ENCODE data around the gene PTGR3.

Gene PTGR3

DNA sequence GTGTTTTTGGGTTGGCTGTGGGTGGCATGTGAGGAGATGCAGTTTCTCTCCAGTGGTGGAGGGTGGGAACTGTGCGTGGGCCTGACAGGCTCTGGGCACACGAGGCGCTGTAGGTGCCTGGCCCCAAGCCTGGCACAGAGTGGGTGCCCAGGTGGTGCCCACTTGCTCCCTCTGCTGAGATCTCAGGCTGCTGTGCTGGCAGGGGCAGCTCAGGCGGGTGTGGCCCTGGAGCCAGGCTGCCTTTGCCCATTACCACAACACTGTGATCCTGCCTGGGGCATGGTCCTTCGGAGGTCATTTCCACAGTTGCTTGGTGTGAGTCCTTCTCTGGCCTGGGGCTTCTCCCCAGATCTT, 22.1 kb upstream of the PTGR3 start:
- no peak for DNase-seq

DNA sequence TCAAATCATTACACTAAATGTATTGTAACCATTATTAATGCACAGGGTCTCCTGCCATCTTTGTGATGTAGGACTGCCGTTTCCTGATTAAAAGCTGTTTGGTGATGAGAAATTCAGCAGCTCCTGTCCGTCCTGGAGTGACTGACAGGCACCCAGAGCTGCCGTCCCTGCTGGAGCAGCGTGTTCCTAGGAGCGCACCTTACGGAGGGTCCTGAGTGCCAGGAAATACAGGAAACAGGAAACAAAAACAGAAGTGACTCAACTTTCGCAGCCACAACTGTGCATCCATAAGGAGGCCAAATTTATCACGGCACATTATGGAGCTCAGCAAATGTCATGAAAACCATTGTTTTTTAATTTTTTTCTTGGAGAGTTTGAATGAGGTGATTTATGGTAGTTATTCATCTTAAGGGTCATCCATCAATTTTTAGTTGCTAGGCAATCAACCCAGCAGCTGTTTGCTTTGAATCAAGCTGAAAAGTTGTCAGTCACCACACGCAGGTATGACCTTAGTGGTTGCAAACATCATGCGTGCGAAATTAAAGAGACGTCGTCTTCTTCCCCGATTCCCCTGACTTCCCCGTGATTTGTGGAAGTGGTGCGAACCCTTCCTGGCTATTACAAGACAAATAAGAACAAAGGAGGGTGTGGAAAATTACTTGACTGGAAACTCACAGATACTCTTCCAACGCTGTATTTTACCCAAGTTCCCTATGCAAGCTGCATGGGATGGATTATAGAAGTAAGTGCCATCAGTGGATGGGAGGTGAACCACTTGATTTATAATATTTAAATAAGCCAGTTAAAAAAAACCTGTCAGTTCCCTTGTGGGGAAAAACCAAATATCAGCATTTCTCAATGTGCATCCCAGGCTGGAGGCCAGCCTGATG, 21.5 kb upstream of the PTGR3 start:
- DNase-seq = no peak

DNA sequence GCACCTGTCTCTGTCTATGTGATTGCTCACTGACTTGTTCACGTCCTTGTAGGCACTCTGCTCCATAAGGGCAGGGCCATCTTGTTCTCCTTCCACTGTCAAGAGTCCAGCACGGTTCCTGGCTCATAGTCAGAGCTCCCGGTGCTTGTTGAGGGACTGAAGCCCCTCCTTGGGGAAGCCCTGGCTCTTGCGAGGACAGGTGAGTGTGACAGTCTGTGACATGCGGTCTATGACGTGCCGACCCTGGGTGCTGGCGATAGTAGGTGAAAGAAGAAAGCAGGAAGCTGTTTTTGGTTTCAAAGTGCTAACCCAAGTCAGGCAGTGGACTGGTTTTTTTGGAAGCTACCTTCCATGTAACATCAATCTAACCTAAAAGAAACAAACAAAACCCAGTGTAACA, 20.5 kb upstream of the PTGR3 start:
- no peak for DNase-seq

DNA sequence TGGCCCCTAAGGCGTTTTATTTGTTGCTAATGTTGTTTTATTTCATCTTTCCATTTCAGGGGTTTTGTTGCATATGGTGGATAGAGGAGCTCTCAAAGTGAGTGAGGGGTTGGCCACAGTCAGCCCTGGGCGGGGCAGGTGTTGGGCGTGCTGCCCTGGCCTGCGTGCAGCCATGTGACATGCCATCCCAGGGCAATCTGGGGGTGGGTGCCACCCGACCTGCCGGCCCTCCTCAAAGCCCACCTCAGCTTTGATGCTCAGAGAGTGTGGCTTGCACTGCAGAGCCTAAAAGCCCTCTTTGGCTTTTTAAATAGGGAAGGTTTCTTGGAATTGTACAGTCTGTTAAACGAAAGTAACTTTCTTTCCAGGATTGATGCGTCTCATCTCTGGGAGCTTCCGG, 20.0 kb upstream of the PTGR3 start:
- no peak for DNase-seq

DNA sequence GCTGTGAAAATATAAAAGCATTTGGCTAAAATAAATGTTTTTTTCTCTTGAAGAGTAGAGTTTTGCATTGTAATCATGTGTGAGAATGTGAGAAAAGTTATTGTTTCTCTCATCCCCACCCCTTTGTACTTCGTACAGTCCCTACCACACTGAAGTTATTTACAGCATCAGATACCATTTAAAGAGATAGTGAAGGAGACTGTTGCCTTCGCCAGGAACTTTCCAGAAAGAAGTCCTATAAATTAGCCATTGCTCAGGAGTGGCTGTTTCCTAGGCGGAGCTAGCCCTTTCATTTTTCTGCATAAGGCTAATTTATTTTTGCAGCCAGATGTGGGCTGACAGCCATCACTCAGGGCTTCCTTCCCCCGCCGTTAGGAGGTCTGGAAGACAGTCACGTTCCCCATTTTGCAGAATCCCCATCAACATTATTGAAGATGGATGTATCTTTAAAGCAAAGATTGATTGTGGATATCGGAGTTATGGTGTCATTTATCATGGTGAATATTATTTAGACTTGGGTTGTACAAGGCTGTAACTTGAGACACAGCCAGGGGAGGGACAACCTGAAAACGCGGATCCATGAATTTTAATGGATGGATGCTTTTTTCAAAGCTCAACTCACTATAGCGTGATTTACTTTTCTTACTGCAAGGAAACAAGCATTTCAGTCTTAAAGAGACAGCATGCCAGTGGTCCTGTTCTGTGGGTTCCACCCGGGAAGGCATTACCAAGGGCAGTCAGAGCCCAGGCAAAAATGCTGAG, 18.8 kb upstream of the PTGR3 start:
- no peak for DNase-seq

DNA sequence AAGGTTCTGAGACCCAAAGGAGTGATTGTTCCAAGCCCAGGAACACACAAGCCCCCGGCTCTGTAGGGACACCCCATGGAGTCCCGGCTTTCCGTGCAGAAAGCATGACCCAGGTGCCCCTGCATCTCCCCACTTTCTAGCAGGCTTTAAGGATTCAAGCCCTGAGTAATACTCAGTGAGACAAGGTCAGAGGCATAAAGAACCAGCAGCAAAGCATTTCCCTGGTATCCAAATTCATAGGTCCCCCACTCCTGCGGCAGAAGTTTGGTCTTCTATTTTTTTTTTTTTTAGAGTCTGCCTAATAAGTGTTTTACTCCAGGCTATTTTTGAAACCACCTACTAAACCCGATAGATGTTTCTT, 18.0 kb upstream of the PTGR3 start:
- DNase-seq = no peak

DNA sequence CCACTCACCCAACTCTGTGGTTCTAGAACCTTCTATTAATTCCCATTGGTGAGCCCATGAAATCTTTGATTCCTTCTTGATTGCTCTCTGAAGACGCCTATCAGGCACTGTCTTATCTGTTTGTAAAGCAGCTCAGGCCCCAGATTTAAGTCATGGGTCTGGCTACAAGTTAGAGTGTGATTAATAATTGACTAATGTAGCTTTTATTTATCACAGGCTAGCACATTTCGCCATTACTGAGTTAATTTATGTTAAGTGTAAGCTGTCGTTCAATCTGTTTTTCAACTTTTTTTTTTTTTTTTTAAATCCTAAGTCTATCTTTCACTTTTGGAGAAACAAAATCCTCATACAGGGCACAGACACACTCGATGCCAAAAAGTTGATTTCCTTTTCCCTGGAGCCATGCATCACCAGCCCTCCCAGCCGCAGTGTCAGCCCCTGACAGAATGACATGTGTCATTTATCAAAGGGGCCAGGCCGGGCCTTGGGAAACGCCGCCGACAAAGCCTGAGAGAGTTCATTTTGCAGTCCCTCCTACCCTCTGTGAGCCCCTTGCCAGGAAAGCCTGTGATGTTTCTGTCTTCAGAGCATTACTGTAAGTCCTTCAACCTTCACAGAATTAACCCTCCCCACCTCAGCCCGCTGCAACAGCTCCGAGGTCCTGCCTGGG, 17.5 kb upstream of the PTGR3 start:
- no peak for DNase-seq

DNA sequence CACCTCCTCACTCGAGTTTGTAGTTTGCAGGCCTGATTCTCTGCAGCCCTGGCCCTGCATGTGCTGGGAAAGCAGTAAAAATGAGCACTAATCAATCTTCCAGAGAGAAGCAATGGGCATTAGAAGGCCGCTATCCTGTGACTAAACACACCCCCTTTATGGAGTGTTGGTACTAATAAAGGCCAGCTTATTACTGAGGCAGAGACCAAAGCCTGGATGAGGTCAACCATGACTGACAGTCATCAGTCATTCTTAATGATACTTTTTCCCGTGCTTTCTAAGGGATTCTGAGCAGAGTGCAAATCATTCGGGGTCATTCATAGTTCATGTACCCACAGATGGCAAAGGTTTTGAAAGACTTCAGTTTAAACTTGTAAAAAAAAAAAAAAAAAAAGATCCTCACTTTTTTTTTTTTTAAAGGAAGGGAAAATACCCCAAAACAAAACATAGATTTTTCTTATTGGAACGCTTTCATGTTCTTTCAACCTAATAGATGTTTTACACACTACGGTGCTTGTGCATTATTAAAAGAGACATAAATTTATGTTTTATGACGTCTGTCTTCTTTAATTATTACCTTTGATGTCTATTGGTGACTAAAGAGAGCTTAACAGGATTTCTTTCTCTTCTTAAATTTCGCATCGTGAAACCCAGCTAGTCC, 14.9 kb upstream of the PTGR3 start:
- no peak for DNase-seq

DNA sequence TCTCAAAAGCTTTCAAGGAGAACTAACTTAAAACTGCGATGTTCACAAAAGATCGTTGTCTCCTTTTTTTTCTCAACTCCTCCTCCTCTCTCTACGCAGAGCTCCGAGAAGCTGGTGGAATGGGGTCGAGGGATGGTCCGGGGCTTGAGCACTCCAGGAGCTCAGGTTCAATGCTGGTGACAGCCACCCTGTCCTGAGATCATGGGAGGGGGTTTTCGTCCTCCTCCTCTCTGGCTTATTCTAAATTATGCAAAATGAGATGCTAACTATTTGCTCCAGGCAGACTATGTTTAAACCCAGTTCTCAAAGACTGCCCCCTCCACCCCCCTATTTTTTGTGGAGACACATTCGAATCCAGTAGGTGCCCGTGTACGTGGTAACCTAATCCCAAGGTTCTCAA, 13.5 kb upstream of the PTGR3 start:
- no peak for DNase-seq

DNA sequence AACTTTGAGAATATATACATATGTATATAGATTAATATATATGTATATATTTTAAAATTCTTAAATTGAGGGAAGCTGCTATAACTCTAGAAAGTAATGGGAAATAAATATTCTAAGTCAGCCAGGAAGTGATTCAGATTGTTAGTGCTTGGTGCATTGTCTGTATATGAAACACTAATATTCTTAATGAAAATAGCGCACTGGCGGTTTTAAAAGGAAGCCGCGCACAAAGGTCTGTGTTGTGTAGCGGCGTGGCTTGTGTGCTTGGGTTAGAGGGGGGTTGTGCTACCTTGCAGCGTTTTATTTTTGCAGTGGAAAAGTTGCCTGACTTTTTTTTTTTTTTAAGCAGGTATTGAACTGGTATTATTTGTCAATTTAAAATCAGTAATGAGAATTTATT, 13.0 kb upstream of the PTGR3 start:
- no peak for DNase-seq

DNA sequence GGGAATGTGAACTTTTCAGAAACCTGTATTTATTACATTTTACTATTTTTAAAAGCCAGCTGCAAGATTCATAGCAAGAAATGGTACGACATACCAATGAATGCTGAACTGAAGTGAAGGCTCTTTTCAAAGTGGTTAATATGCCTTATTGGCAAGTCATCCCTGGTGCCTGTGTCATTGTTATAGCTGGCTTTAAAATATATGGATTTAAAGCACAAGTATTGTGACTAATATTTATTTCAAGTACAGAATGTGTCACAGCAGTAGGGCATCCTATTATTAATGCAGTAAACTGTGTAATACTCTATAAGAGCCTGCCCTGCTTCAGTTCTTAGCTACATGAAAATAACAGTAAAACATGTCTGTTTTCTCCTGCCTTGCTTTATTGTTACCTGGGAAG, 12.5 kb upstream of the PTGR3 start:
- no peak for DNase-seq

DNA sequence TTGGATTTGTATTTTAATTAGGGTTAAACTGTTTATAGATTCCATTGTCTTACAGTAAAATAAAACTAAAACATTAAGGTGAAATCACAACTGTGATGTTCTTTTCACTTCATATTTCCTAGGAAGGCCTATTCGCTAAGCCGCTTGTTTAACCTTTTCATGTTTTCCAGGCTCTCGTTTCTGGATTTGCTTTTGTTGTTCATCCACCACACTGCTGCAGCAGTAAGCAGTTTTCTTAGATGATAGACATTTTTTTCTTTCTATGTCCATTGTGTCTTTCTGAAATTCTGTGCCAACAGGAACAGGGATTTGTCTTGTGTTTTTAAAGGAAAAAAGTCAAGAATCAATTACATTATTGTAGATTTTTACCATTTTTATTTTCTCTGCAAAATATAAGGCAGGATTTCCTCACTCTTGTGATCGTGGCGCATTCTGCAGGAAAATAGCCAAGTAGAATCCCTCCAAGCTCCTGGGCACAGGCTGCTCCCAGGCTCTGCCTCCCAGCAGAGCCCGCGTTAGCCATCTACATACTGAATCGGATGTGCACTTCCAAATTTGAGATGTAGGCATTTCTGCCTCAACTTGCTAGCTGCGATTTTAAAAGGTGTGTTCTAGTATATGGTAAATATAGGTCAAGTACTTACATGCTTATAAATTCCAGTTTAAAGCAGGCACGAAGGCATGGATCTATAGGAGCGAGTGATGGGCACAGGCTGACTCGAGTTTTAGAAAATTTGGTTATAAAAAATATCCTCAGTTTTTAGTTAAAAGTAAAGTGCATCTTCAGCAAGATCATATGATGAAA, 11.8 kb upstream of the PTGR3 start:
- no peak for DNase-seq

DNA sequence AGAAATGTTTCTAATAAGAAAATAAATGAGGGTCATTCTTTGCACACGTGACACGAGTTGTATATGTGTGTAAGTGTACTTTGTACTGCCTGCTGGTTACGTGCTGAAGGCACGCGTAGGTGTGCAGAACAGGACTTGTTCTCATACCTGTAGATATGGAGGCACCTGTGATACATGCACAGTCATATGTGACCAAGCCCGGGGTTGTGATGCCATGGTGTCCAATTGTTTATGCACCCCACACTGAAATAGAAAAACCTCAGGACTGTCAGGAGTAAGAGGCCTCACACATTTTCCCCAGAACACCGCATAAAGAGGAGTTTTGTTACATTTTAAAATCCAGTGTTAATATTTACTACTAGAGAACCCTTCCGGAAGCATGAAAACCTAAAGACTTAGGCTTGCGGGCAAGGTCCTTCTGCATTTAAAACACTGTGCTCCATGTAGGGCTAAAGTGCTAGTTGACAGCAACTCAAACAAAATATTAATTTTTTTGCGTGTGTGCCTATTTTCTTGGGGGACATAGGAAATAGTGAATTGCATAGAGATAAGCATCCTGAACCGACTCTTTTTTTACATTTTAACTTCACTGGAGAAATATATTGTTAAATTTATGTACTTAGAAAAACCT, 10.9 kb upstream of the PTGR3 start:
- DNase-seq = no peak

DNA sequence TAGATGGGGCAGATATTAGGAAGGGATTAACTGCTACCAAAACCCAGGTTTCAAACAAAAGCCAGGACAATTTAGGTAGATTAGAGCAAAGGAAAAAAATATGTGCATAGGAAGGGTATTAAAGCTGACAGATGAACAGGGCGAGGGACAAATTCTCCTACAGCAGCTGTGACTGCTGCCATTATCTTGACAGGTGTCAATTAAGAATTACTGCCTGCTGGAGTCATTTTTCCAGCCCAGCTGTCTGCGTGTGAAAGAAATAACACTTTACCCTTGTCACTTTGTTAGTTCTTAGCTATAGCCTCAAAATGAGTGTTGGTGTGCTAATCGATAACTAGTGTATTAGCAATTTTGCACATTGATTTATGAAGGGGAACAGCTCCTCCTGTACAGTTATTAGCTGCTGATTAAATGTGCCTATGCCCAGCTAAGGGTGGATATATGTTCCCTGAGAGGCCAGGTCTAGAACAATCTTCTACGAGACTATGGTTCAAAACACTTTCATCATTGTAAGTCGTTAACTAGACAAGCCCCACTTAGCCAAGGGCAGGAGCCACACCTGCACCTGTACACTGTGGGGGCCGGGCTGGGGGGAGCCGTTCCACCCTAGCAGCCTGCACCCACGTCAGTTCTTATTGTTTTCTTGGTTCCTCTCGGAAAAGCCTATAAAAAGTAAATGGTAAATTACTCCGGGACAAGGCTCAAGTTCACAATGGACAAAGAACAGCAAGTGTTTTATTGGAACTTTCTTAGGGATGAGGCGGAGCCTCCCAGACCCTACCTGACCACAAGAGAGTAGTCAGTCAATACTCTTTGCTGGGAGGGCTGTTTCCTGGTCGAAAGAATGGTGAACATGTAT, 9.4 kb upstream of the PTGR3 start:
- no peak for DNase-seq

DNA sequence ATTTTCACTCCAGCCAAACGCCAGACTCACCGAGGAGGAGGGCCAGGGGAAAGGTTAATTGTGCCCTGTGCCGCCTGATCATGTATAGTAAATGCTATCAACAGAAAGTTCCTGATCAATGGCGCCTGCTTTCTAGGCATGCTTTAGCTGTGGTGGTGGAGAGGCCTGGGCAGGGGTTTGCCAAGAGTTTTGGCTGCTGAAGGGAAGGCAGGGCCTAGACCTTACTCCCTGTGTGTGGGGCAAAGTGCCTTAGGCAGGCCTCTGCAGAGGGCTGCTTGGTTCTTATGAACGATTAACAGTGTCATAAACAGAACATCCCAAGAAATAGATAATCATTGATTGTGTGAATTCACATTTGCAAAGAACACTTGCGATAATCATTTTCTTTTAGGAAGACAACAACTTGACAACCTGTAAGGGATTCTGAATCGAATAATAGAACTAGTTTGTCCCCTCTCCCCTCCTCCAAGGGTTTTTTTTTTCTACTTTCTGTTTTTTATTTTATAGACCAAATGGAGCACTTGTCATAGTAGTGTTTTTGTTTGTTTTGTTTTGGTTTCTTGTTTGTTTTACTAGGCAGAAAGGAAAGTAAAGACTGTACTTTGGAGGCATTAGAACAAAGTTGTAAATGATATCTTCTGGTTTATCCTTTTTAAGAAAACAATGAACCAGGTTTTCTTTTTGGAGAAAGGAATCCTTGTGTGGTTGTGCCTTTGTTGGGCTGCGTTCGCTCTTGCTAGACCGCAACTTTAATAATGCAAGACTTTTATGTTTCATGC, 8.2 kb upstream of the PTGR3 start:
- no peak for DNase-seq

DNA sequence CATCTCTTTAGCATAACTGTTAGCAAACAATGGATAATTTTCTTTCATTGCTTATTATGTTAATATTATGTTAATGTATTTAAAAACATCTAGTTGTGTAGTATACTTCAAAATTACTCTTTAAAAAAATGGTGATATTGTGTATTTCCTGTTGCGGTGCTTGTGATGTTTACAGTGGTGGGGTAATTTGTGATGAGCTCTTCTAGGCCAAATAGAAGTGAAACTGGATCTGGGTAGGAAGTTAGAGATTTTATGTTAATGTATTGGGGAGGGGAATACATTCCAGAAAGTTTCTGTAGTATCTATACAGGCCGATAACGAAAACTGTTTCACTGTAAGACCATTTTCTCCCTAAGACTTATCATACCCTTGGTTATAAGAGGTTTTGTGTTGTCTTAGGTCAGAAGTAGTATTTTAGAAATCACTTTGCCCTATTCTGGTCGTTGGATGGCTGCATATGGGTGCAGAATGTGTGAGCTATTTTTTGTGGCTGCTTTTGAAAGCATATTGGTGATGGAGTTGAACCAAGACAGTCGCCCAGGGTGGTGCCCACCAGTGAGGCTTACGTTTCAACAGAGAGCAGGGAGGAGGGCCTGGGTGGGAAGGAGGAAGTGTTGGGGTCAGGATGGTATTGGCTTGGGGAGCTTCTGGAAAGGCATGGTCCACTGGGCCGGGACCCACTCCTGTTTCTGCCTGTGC, 7.4 kb upstream of the PTGR3 start:
- DNase-seq = no peak

DNA sequence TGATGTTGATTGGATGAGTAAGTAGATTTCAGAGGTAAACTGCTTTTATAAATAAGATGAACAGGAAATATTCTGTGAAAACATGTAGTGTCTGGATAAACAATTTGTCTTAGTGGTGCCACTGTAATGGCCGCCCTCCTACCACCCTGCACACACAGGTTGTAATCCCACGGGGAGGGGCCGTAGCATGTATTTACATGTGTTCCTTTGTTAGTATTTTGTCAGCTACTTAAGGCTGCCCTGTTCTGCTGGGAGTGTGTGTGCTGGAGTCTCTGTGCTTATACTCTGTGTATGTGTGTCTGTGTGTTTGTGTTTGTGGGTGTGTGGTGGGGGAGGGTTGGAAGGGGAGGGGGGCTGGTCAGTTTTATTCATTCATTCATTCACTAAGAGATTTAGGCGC, 6.7 kb upstream of the PTGR3 start:
- DNase-seq = no peak

DNA sequence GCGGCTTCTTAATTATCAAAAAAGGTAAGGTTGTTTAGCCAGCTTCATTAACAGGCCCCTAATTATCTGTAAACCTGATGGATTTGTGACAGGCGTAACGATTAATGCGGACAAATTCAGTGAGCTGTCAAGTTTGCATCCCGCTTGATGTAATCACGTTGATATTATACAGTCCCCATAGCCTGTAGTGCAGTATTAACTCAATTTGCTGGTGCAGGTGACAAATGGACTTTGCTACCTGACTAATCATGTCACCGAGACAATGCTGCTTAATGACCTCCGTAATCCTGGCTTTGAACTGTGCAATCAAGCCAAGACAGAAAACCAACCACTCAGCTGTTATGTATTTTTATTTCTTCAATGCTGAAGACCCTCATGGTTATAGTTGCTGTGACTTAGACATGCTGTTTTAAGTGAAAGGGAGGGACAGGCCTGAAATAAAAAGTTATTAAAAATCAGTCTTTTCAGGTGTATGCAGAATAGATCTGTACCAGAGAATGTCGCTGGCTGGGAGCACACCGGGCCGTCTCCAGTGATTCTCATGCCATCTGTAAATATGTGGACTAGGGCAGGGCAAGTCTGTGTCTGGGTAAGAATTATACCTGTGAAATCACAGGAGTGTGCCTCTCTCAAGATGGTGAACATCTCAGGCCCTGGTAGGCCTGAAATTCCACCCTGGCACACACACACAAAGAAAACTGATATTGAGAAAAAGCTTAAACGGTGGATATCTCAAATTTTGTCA, 6.0 kb upstream of the PTGR3 start:
- DNase-seq = no peak

DNA sequence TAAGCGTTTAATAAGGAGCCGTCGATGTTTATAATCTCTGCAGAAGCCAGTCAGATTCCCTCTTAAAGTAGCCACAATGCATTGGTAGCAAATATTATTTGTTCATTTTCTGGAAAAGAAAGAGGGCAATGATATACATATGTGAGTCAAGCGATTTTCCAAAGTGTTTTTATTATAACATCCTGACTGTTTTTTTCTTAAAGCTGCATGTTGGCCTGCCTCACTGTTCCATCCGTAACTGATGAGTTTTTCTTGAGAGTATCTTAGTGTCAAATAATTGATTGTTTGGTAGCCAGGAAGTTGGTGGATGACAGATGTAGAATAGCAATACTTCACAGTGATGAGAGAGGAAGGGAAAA, 5.4 kb upstream of the PTGR3 start:
- no peak for DNase-seq
